ENCODE results near the gene PACSIN1.
A peak's percentile ranks its signal among the peaks of the same experiment; 100 is the strongest.

Gene PACSIN1

GRCh38 chr6:34514593-34515472, 49.0 kb downstream of the PACSIN1 start:
- DNase-seq (ENCODE audit: low spot score), result peak; percentile 16

GRCh38 chr6:34515473-34516387, 49.9 kb downstream of the PACSIN1 start:
- DNase-seq (ENCODE audit: low spot score), result no peak

- DNase-seq (ENCODE audit: low spot score), result no peak
Measured at GRCh38 chr6:34516391-34517324, 50.8 kb downstream of the PACSIN1 start.

- no peak for DNase-seq (ENCODE audit: low spot score)
Measured at GRCh38 chr6:34517461-34517881, 51.6 kb downstream of the PACSIN1 start.

- DNase-seq (ENCODE audit: low spot score), result no peak
Measured at GRCh38 chr6:34517966-34518365, 52.1 kb downstream of the PACSIN1 start.

- no peak for DNase-seq (ENCODE audit: low spot score)
Measured at GRCh38 chr6:34518669-34519365, 52.9 kb downstream of the PACSIN1 start.

GRCh38 chr6:34519971-34520644, 54.2 kb downstream of the PACSIN1 start:
- DNase-seq (ENCODE audit: low spot score), result no peak

- no peak for DNase-seq (ENCODE audit: low spot score)
Measured at GRCh38 chr6:34520645-34521462, 55.0 kb downstream of the PACSIN1 start.

- DNase-seq (ENCODE audit: low spot score), result no peak
Measured at GRCh38 chr6:34521463-34522285, 55.8 kb downstream of the PACSIN1 start.

GRCh38 chr6:34522761-34523160, 56.9 kb downstream of the PACSIN1 start:
- no peak for DNase-seq (ENCODE audit: low spot score)

GRCh38 chr6:34523441-34524206, 57.7 kb downstream of the PACSIN1 start:
- no peak for DNase-seq (ENCODE audit: low spot score)

GRCh38 chr6:34524499-34524898, 58.6 kb downstream of the PACSIN1 start:
- DNase-seq (ENCODE audit: low spot score), result no peak

GRCh38 chr6:34524971-34525370, 59.1 kb downstream of the PACSIN1 start:
- no peak for DNase-seq (ENCODE audit: low spot score)

- DNase-seq (ENCODE audit: low spot score), result no peak
Measured at GRCh38 chr6:34525431-34526175, 59.7 kb downstream of the PACSIN1 start.

- DNase-seq (ENCODE audit: low spot score), result no peak
Measured at GRCh38 chr6:34526241-34526972, 60.5 kb downstream of the PACSIN1 start.

- DNase-seq (ENCODE audit: low spot score), result peak; percentile 83
Measured at GRCh38 chr6:34526992-34527728, 61.3 kb downstream of the PACSIN1 start.

All from globus pallidus (tissue), 1 donor.